ENCODE data around the gene HNF4A.

- TF ChIP-seq CTCF (IDR thresholded peaks at IDR 0.05) (no peak), POLR2A (IDR thresholded peaks at IDR 0.05) (no peak)
Measured at GRCh38 chr20:44314870-44315269, 40.6 kb upstream of the HNF4A start.
